GM12878 (cell line): ENCODE results near the gene ZCCHC13. TPM values are rescaled to one million over a fixed set of nuclear protein-coding genes. Genes with fewer than 3 reads are reported as not detected.

ENCODE experiments used
- ATAC-seq: fragments of 200-7000 bp; cut with Tn5 transposase; 3 replicates; pipeline ENCODE4 v1.9.1; 2020; ENCODE audit warnings: mild to moderate bottlenecking, moderate library complexity
- BruUV-seq: library from RNA; stranded (reverse); fragments of 400-500 nt; replicated peaks from 2 replicates; lab custom pipeline; 2021; lab: Mats Ljungman, UMichigan
- CTCF ChIA-PET: fragments of 300-600 bp; sonication (Branson Sonifier 250); formaldehyde crosslinking; extraction: SDS; loops from one replicate; lab custom pipeline; 2021; ENCODE audit warnings: inconsistent platforms; lab: Yijun Ruan, JAX
- POLR2A ChIA-PET: fragments of 350-600 bp; formaldehyde crosslinking; extraction: SDS; loops from one replicate; lab custom pipeline; 2021; ENCODE audit warnings: inconsistent platforms; lab: Charles Lee
- RAD21 ChIA-PET: fragments of 300-600 bp; sonication (Branson Sonifier 250); formaldehyde crosslinking; loops from one replicate; lab custom pipeline; 2023; ENCODE audit warnings: antibody characterized with exemption; ENCODE audit not compliant: unreplicated experiment; lab: Charles Lee
- SMC1A ChIA-PET: fragments of 300-600 bp; sonication (Branson Sonifier 250); formaldehyde crosslinking; loops from one replicate; lab custom pipeline; 2023; ENCODE audit not compliant: unreplicated experiment, uncharacterized antibody; lab: Charles Lee
- DNase-seq: peaks from one replicate; pipeline ENCODE4 v3.0.0-alpha.2; 2011; ENCODE audit warnings: low read depth, low spot score
- FAIRE-seq: peaks from 3 replicates; lab custom pipeline; 2011; peaks lifted over from hg19 to GRCh38; lab: Jason Lieb, UNC
- H2AFZ ChIP-seq: 2 replicates; pipeline ENCODE4 v1.6.0; 2011; ENCODE audit warnings: low read depth, low read length, control low read depth; ENCODE audit not compliant: control insufficient read depth
- H3K27ac ChIP-seq: 2 replicates; pipeline ENCODE4 v1.5.1; 2011; ENCODE audit warnings: control low read depth; ENCODE audit not compliant: control insufficient read depth, insufficient read depth
- H3K27me3 ChIP-seq, 2 experiments: replicated peaks in 1 of 2; 2 replicates each; pipeline versions ENCODE4 v1.6.0 to v1.6.1; 2011; ENCODE audit warnings: low read length in 1 of 2; ENCODE audit not compliant: control insufficient read depth in 2 of 2, insufficient read depth in 2 of 2
- H3K36me3 ChIP-seq, 2 experiments: 2 replicates each; pipeline ENCODE4 v1.5.1; 2011; ENCODE audit warnings: low read length in 1 of 2; ENCODE audit not compliant: control insufficient read depth in 2 of 2, insufficient read depth in 2 of 2
- H3K4me1 ChIP-seq: 2 replicates; pipeline ENCODE4 v1.6.1; 2011; ENCODE audit warnings: mild to moderate bottlenecking, low read length, moderate library complexity, mixed read lengths; ENCODE audit not compliant: control insufficient read depth, insufficient read depth
- H3K4me2 ChIP-seq: 2 replicates; pipeline ENCODE4 v1.6.0; 2011; ENCODE audit warnings: control low read depth; ENCODE audit not compliant: control insufficient read depth, insufficient read depth
- H3K4me3 ChIP-seq: fragments of 200-600 bp; sonication (generic); 2 replicates; pipeline ENCODE4 v1.5.1; 2016
- H3K79me2 ChIP-seq: 2 replicates; pipeline ENCODE4 v1.6.0; 2011; ENCODE audit warnings: low read length; ENCODE audit not compliant: control insufficient read depth, insufficient read depth
- H3K9ac ChIP-seq: 2 replicates; pipeline ENCODE4 v1.8.0; 2011; ENCODE audit warnings: low read length, control low read depth, mixed read lengths; ENCODE audit not compliant: control insufficient read depth, insufficient read depth
- H3K9me3 ChIP-seq: replicated peaks from 3 replicates; pipeline ENCODE4 v1.5.1; 2011; ENCODE audit warnings: mild to moderate bottlenecking, low read length; ENCODE audit not compliant: control insufficient read depth, insufficient read depth
- H4K20me1 ChIP-seq: 2 replicates; pipeline ENCODE4 v1.6.0; 2011; ENCODE audit not compliant: control insufficient read depth, insufficient read depth
- HDAC6 ChIP-seq: fragments of 200-600 bp; sonication (generic); IDR thresholded peaks from one replicate; pipeline ENCODE4 v1.8.0; 2017; ENCODE audit warnings: antibody characterized with exemption; ENCODE audit not compliant: unreplicated experiment
- HDGF ChIP-seq: fragments of 450-650 bp; IDR thresholded peaks from 2 replicates; pipeline ENCODE4 v1.6.1; 2016; ENCODE audit warnings: antibody characterized with exemption
- IKZF2 ChIP-seq, 2 experiments: fragments of 450-650 bp; IDR thresholded peaks; 2 replicates each; pipeline ENCODE4 v1.6.1; 2017; ENCODE audit warnings: mild to moderate bottlenecking in 2 of 2, moderate library complexity in 2 of 2
- MXI1 ChIP-seq: fragments of 150-350 bp; IDR thresholded peaks from 2 replicates; pipeline ENCODE4 v1.6.1; 2011; ENCODE audit warnings: low read depth, mild to moderate bottlenecking, inconsistent platforms, low read length, improper control_type of control experiment
- MYB ChIP-seq: fragments of 150-350 bp; IDR thresholded peaks from 2 replicates; pipeline ENCODE4 v1.6.1; 2014; ENCODE audit warnings: mild to moderate bottlenecking, low read depth, low read length, borderline replicate concordance
- NR2C2 ChIP-seq: IDR thresholded peaks from 2 replicates; pipeline ENCODE4 v1.6.1; 2011; ENCODE audit warnings: borderline replicate concordance, low read depth; ENCODE audit not compliant: control insufficient read depth, insufficient read length
- NRF1 ChIP-seq: conservative IDR thresholded peaks from 2 replicates; pipeline ENCODE4 v1.6.1; 2011; ENCODE audit warnings: mild to moderate bottlenecking, low read depth, low read length, improper control_type of control experiment
- RB1 ChIP-seq: fragments of 450-650 bp; formaldehyde crosslinking; IDR thresholded peaks from 2 replicates; pipeline ENCODE4 v1.6.1; 2017; ENCODE audit warnings: mild to moderate bottlenecking, borderline replicate concordance
- RFX5 ChIP-seq: IDR thresholded peaks from 2 replicates; pipeline ENCODE4 v1.6.1; 2011; ENCODE audit warnings: low read depth, low read length, improper control_type of control experiment
- SIX5 ChIP-seq: IDR thresholded peaks from 2 replicates; pipeline ENCODE4 v1.6.1; 2011; ENCODE audit warnings: mild to moderate bottlenecking, low read depth, low read length, moderate library complexity; ENCODE audit not compliant: severe bottlenecking
- SMC3 ChIP-seq: IDR thresholded peaks from 2 replicates; pipeline ENCODE4 v1.6.1; 2011; ENCODE audit warnings: low read length, improper control_type of control experiment, borderline replicate concordance
- SREBF1 ChIP-seq: IDR thresholded peaks from 2 replicates; pipeline ENCODE4 v1.6.1; 2012; ENCODE audit warnings: mild to moderate bottlenecking, low read length
- TCF7 ChIP-seq: IDR thresholded peaks from 2 replicates; pipeline ENCODE4 v1.6.1; 2014; ENCODE audit warnings: antibody characterized with exemption, borderline replicate concordance
- YBX1 ChIP-seq: fragments of 450-650 bp; IDR thresholded peaks from 2 replicates; pipeline ENCODE4 v1.6.1; 2016; ENCODE audit warnings: antibody characterized with exemption
- ZNF24 ChIP-seq: fragments of 450-650 bp; IDR thresholded peaks from 2 replicates; pipeline ENCODE4 v1.6.1; 2017; ENCODE audit warnings: antibody characterized with exemption, mild to moderate bottlenecking
- ZNF274 ChIP-seq: IDR thresholded peaks from one replicate; pipeline ENCODE4 v1.8.0; 2011; ENCODE audit not compliant: insufficient read length, insufficient read depth
- in situ Hi-C: fragments of 300-500 bp; cut with MboI; formaldehyde crosslinking; loops from 9 replicates; pipeline ENCODE4 v1.14.3; 2018; ENCODE audit warnings: mixed read lengths
- intact Hi-C: fragments of 100-400 bp; cut with micrococcal nuclease; formaldehyde crosslinking; loops from one replicate; pipeline ENCODE4 v1.14.2; 2022; ENCODE audit not compliant: unreplicated experiment
- polyA plus RNA-seq, 11 experiments: library from polyadenylated mRNA; depleted of rRNA in 4 of 11; unstranded in 6 of 11; stranded (reverse) in 5 of 11; fragments of >200 nt; fragmentation: Nextera tagmentation in 4 of 11; fragmentation: Illumina TruSeq in 1 of 11; extraction: Ambion mirVana in 4 of 11; extraction: Trizol in 1 of 11; gene quantifications; 1 replicate in 1 of 11; 2 replicates in 10 of 11; pipeline versions ENCODE4 v1.2.1 to v1.2.3, GENCODE V29; 2011 to 2016; ENCODE audit warnings: inconsistent platforms in 2 of 11, missing spikeins in 2 of 11, low read depth in 1 of 11
- total RNA-seq, 4 experiments: library from RNA; depleted of rRNA in 3 of 4; stranded (reverse); fragments of >200 nt in 3 of 4; fragmentation: Illumina TruSeq in 1 of 4; extraction: Trizol in 1 of 4; gene quantifications; 2 replicates each; pipeline versions ENCODE4 v1.2.1 to v1.2.3, GENCODE V29; 2013 to 2021

Gene ZCCHC13
- total and polyA plus RNA-seq, 10 of the 15 experiments (the other 5 are each of a cell fraction or from before 2014, with no cell fraction given) = not detected

GRCh38 chrX:74338852-74339251 is 34.9 kb downstream of the ZCCHC13 start:
- Histone ChIP-seq H3K4me2 (no peak overlapping the region), H3K79me2 (no peaks in the 10 kb centered on the region), H3K27me3 (no peaks in the 10 kb centered on the region), H3K9ac (no peak overlapping the region), H2AFZ (no peak overlapping the region), H3K4me3 (no peak overlapping the region), H3K36me3 (no peaks in the 10 kb centered on the region), H3K27ac (no peak overlapping the region), H3K4me1 (no peaks in the 10 kb centered on the region), H3K9me3 (no peaks in the 10 kb centered on the region), H4K20me1 (no peaks in the 10 kb centered on the region)
- TF ChIP-seq SMC3 (no peak), ZNF274 (no peak), SREBF1 (no peak), MYB (no peak), RFX5 (no peak), NR2C2 (no peak), HDGF (no peak), SIX5 (no peak), YBX1 (no peak), TCF7 (no peak), NRF1 (no peak), ZNF24 (no peak), MXI1 (no peak), RB1 (no peak), IKZF2 (IDR thresholded peaks at IDR 0.05) (no peak), HDAC6 (no peak)
- no peak for FAIRE-seq
- no TSS peak for BruUV-seq
- no peak for DNase-seq
- SMC1A ChIA-PET = interaction anchor here (0.6 kb wide), 1 partner anchor 65 kb away, joined by 3 read pairs; no protein-coding TSS in a partner anchor
- in situ Hi-C loops = no loop called here
- POLR2A ChIA-PET = no interaction called here
- RAD21 ChIA-PET = no interaction called here
- intact Hi-C loops = no loop called here
- ATAC-seq = no peak
- CTCF ChIA-PET = no interaction called here
